ENCODE data around the gene HOXC10.

The HOXC10 gene

DNA sequence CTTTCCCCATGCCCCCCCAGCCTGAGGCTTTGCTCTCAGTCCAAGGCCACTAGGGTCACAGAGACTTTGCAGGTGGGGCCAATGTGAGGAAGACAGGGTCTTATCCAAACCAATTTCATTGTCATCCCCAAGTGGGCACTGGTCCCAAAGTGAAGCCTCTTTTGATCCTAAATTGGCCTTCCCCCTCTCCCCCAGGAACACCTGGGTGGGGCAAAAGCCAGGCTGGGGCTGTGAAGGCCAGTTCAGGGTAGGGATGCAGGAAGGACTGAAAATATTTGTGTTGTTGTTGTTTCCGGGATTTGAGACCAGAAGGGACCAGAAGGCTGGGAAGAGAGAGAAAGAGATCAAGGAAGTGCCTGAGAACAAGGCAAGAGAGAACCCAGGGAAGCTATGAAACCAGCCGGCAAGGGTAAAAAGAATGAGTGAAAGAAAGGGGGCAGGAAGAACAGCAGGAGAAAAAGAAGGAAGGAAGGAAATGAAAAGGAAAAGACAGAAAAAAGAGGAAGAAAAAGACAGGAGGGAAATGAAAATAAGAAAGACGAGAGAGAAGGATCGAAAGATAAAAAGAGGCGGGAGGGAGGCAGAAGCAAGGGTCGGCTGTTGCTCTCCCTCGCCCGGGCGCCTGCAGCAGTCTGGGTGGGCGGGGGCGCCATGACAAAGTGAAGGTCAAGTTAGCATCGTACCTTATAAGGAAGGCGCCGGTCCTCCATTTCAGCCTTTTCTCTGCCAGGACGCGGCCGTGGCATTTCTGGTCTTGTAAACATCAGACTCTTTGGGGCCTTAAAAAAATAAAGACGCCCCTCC, 19.5 kb upstream of the HOXC10 start:
- no peak for DNase-seq

DNA sequence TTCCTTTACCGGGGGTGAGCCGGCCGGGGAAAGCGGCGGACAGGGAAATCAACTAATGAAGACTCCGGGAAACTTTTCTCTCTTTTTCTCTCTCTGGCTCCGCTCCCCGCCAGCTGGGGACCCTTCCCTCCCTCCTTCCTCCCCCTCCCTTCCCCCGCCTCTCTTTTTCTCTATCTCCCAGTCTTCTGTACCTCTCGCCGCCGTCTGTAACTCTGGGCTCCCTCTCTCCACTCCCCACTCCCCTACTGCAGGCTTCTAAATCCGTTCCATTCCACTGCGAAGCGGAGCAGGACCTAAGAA, 18.9 kb upstream of the HOXC10 start:
- DNase-seq = no peak

DNA sequence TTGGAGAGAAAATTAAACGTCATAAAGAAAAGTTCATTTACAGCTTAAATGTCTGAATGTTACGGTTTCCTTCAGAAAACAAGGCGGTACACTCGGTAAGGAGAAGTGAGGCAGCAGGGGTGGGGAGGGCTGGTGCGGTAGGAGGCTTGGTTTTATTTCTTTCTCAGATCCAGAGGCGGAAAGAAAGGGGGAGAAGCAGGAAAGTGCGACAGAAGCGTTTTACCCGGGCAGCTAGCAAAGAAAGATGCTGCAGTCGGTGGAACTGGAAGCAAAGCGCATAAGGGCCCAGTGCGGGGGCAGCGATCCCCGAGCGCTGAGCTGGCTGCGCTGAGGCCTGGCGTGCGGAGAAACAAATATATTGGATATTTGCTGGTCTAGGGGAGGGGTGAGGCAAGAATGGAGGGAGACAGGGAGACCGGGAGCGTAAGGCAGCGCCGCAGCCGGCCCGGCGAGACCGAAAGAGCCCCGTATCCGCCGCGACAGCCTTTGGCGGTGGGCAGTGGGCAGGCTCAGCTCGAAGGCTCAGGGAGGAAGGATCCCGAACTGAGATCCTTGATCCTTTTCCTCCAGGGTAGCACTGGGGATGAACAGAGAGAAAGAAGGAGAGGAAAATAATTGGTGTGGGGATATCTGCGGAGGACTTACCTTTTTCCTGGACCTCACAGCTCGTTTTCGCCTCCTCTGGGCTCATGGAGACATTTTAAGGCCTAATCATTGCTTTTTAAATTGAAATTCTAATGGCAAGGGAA, 18.4 kb upstream of the HOXC10 start:
- DNase-seq = no peak

DNA sequence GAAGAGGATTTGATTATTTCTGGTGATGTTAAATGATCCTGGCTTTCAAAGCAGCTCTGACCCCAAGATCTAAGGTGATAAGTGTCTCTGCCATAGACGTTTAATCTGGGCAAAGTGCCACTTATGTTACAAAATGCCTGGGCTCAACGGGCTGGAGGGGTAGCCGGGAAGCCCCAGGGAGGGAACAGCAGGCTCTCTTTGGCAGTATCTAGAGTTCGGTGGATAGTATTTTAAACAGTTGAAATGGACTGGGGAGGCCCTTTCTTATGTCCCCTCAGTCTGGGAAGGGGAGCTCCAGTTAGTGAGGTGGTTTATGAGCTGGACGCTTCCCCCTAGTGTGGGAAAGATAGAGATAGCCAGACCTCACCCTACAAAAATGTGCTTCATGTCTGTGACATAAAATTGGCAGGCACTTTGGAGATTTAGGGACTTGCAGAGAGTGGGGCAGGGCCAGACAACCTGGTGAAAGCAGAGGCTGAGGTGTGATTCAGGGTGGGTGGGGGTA, 17.5 kb upstream of the HOXC10 start:
- no peak for DNase-seq

DNA sequence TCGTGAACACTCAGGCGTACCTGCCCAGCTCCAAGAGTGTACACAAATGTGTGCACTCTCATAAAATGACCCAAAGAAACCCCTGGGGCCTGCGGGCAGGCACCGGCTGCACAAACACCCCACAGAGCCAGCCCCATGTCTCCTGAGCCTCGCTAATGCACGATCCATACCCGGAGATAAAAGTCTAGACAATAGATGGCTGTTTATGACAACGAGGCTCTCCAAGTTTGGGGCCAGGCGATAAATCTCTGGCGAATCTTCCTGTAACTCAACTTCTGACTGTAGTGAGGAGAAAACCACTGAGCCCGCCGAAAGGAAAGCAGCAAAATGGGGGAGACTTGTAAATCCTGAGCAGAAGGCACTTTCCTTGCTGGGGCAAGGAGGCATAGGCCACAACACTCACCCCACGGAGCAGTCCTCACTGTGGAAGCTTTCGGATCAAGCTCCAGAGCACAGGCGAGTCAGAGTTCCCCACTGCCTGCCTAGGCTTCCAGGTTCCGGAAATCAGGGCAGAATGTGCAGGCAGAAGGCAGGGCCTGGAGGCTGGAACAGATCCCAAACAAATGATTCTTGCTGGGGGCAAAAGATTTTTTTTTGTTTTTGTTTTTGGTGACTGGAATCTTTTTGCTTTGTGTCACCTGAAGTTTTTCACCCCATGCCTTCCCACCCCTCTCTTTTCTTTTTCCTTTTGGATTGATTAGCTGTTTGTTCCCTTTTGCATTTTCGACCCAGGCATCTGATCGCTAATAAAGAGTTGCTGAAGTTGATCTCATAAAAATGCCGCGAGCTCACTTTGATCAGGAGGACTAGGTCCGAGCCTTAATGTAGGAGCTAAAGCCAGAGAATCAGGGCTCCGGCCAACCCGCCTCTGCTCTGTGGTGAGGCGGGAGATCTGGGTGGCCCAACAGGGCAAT, 16.5 kb upstream of the HOXC10 start:
- DNase-seq = no peak

DNA sequence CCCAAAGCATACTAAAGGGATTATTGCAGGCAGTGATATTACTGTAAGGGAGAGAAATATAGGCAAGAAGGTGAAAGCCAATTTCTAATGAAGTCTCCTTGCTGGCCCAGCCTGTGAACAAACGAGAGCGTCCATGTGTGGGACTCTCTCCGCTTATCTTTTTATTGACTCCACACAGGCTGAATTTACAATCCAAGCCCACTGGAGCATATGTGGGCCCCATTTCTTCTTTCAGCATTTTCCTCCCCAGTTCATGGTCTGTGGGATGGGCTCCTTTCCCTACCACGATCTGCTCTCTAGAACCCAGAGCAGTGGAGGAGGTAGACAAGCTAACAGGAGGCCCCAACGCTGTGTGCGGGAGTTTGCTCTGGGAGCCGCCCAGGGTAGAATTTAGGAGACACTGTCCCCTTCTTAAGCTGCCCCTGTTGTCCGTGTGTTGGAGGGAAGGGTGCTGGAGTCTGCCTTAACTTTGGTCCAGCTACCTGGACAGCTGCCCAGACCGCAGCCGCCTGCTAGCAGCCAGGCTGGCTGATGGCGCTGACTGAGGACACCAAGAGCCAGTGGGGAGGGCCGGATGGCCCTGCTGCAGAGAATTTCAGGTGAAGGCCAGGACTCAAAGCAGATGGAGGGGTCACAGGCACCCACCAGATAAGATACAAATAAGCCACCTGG, 15.2 kb upstream of the HOXC10 start:
- DNase-seq = no peak

DNA sequence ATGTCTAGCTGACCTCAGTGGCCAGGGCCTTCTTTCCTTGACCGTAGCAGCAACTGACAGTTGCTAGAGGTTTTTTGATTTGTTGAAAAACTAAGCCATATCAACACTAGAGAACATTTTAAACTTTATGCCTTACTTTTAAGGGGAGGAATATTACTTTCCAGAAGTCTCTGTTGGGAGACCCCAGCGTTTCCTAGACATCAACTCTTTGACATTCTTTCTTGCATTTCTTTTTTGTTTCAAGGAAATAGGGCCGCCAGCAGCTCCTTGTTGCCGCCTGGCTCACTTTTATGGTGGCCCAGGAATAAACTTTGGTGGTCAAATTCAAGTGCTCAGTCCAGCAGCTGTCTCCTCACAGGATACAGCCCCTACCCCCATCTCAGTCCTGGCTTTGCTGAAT, 14.5 kb upstream of the HOXC10 start:
- DNase-seq = no peak

DNA sequence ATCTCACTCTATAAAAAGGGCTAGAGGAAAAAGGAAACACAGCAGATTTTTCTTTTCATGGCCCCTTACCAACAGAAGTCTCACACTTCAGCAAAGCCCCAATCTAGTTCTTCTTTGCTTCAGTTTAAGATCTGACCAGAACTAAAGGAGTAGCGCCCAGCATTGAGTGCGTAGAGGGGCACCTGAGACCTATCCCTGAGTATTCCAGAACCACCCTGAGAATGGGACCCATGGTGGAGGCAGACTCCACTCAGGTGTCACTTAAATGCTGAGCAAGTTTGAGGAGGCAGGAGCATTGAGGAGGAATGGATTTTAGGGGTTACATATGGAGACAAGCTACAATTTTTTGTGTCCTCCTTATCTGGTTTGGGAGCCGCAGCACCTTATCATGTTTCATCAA, 13.8 kb upstream of the HOXC10 start:
- DNase-seq = no peak

DNA sequence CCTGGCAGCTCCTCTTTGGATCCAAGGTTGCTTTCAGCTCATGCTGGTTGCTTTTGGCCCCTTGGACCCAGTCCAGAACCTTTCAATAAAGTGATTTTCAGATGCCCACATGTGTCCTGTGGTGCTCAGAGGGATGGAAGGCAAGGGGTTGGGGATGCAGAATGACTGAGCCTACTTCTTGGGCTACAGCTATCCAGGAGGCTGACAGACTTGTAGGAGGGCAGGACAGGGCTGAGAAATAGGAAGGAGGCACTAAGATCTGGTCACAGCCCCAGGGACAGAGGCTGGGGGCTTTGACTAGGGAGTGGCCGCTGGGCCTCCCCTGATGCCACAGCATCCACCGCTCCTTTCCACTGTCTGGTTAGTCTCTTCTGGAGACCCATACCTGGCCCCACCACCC, 13.3 kb upstream of the HOXC10 start:
- DNase-seq = no peak

DNA sequence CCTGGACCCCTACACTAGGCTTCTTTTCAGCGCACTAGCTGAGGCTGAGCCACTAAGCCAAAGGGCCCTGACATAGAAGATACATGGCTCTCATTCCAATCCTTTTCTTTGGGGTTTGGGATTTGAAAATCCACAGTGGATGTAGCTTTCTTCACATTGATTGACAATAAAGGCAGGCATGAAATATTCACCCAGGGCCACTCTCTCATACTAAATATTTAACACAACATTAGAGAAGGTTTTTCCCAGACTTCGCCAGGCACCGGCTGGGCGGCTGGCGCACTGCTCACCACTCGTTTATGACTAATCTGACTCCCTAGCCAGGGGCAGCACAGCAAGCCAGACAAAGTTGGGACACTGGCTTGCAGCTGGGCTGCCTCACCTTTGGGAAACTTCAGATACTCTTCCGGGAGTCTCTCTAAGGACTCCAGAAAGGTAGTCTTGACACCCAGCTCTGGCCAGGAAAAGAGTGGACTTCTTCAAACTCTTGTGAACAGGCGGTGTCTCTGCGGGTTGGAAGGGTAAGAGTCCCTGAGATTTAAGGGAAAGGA, 12.7 kb upstream of the HOXC10 start:
- DNase-seq = no peak

DNA sequence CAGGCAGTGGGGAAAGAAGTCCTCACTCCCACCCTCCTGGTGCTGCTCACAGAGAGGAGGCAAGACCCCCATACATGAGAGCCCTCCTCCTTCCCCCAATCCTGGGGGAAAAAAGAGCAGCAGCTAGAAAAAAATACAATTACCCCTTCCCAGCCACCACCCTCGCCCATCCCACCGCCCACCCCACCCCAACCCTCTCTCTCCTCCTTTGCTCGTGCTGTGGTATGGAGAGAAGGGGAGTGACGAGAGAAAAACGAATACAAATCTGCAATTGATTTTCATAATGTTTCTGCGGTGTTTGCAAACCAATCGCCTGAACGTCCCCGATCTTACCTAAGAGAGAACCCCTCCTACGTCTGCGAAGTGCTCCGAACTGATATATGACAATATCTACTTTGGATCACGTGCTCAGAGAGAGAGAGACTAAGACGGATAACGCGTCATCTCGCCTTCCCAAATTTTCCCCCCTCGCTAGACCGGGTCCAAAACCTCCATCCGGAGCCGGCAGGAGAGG, 12.2 kb upstream of the HOXC10 start, which contains the start of gene HOXC11:
Gene HOXC11 (plus strand): TSS at position 405 of the 514 bp plus-strand sequence. CDS start 116 bp downstream, outside the sequence.
- no peak for DNase-seq

DNA sequence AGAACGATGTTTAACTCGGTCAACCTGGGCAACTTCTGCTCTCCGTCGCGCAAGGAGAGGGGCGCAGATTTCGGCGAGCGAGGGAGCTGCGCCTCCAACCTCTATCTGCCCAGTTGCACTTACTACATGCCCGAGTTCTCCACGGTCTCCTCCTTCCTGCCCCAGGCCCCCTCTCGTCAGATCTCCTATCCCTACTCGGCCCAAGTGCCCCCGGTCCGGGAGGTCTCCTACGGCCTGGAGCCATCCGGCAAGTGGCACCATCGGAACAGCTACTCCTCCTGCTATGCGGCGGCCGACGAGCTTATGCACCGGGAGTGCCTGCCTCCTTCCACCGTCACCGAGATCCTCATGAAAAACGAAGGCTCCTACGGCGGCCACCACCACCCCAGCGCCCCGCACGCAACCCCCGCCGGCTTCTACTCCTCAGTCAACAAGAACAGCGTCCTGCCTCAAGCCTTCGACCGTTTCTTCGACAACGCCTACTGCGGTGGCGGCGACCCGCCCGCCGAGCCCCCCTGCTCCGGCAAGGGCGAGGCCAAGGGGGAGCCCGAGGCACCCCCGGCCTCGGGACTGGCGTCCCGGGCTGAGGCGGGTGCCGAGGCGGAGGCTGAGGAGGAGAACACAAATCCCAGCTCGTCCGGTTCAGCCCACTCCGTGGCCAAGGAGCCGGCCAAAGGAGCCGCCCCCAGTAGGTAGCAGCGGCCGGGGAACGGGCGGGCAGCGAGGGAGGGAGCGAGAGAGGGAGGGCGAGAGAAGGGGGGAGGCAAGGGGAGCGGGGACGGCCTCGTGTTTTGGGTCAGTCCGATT, 11.5 kb upstream of the HOXC10 start:
- DNase-seq = no peak

DNA sequence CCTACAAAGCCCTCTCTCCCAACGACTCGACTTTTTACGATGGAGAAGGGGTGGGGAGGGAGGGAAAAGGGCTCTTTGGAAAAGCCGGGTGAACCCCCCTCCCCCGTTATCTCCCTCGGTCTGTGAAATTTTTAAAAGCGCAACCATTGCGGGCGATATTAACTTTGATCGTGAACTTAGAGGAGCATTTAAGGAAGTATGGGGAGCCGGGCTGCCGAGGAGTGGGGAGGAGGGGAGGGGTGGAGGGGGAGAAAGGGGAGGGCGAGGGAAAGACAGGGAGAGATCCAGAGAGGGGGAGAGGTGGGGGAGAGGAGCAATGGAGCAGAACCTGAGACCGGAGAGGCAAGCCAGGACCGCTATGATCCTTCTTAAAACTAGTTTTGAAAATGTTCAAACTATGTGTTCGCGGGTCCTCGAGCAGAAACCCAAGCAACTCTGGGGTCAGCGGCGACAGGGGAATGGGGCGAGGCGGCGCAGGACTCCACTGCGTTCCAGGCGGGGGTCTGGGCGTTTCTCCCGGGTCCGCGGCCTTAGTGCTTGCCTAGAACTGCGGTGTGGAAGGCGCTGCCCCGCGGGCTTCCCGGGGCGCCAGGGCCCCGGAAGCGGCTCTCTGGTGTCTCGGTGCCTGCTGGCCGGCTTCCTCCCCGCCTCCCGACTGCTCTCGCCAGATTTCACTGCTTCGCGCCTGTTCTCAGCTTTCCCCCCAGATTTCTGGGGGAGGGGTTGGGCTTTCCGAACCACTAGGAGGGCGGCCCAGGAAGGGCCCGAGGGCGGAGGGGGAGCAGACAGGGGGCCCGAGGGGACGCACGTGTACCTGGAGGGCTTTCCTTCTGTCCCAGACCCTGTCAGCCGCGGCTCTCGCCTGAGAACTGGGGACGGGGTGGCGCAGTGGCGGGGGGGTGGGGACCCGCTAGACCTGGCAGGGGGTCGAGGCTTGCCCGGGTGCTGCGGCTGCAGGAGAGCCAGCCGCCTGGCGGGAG, 10.6 kb upstream of the HOXC10 start, which contains the start of gene HOTAIR:
Gene HOTAIR (minus strand): TSS at position 871 of the 980 bp plus-strand sequence.
- no peak for DNase-seq

DNA sequence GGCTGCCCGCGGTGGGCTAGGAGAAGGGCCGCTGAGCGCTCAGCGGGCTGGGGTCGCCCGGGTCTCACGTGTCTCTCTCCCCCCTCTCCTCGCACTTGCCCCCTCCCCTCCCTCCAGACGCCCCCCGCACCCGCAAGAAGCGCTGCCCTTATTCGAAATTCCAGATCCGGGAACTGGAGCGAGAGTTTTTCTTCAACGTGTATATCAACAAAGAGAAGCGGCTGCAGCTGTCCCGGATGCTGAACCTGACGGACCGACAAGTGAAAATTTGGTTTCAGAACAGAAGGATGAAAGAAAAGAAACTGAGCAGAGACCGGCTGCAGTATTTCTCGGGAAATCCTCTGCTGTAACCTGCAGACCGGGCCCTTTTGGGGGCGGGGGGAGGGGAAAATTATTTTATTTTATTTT, 9.9 kb upstream of the HOXC10 start:
- no peak for DNase-seq

DNA sequence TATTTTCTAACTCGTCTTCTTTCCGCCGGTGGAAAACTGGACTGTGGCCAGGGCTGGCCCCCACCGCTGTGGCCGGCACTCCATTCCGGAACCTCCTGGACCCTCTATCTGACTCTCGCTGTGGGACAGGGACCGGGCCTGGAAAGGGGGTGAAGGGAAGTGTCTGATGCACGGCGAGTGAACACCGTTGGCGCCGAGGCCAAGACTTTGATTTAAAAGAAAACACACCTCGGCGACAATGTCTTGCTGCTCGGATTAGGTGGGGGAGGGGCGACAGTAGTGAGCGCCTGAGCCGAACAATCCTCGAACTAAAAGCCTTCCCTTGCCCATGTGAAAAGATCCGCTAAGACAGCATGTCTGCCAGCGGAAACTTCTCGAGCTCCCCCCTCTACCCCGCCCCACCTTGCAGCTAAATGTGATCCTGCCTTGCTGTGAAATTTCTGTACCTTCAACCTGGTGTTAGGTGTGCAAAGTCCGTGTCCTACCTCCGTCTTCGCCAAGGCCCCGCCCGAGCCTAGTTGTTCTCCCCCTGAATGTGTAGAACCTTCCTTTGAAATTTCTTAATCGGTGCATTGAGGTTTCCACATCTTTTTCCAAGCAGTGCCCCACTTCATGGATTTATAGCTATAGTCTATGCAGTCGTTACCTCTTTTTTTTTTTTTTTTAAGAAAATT, 9.3 kb upstream of the HOXC10 start:
- no peak for DNase-seq

DNA sequence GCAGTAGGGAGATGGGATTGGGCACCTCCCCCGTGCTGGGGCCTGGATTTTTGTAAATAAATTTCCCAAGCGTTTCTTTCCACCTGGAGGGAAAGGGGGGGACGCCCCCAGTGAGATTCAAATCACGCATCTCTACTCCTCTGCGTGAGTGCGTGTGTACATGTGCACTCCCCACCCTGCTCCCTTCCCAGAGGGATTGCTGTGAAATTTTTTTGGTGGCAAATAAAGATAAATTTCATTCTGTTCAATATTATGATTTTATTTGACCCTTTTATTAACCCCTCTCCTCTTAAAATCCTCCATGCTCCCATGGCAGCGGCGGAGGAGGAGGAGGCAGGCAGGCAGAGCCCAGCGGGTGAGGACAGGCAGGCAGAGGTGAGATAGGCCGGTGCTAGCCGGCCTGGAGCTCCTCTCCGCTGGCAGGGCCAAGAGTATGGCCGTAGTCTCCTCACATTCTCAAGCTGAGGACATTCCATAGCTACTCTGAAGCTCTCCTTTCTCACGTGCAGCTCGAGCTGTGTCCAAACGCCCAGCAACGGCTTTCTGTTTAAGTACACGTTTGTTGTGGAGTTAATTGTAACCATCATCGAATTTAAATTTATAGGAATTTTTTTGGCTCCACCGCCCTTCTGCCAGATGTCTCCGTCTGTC, 8.6 kb upstream of the HOXC10 start:
- DNase-seq = no peak

DNA sequence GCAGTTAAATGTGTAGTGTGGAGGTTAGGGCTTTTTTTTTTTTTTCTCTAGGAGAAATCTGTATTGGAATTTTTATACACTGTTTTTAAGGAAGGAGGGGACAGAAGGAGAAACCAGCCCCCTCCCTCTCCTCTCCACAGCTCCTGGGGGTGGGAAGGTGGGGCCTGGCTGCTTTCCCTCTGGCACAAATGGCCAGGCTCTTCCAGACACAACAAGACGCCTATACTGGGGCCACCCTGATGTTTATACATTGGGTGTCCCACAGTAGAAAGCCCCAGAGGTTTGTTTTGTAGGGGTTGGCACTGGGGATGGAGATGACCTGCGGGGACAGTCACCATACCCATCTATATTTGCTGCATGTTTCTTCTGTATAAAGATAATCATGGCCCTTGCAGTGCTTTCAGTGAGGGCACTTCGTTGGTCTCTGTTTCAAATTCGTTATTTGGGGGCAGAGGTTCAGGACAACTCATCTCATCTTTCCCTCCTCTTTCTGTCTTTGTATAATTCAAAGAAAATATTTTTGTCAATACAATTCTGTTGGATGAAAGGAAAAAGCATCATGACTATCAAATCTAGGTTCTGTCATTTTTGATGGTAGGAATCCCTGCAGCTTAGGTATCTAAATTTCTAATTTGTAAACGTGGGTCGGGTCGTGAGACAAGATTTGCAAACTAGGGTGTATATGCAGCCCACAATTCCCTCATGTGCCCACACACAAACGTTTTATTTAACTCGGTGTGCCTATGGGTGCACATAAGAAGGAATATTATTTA, 7.9 kb upstream of the HOXC10 start:
- DNase-seq = no peak

Data from T-helper 9 cell (primary cell).